KG1 (cell line): ENCODE measurements around the gene MAP3K12.

Experiments
- DNase-seq: peaks from one replicate; lab custom pipeline; 2025; lab: John Stamatoyannopoulos, UW

MAP3K12 gene

DNA sequence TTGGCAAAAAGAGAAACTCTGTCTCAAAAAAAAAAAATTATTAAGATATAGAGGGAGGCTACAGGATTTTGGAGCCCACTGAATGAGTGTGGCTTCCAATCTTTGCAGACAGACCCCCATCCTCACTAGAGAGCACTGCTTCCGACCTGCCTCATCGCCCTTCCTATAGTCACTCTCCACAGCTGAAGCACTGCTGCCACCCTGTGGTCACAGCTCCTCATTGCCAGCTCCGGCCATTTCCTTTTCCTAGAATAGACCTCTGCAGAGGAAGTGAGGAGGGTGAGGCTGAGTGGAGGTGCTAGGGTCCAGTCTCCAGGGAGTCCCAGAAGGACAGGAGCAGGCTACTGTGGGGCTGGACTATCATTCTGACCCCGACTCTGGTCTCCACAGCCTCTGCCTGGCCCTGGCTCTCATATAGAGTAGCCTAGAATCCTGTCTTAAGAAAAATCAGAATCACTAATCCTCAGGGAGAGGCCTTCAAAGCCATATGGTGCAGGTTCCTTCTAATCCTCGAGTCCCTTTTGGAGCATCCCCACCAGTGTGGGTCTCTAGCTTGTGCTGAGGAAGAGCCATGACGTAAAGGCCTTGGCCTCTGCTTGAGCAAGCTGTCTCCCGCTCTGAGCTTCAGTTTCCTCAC is 9.4 kb upstream of the MAP3K12 start:
- peak; percentile 25 for DNase-seq

DNA sequence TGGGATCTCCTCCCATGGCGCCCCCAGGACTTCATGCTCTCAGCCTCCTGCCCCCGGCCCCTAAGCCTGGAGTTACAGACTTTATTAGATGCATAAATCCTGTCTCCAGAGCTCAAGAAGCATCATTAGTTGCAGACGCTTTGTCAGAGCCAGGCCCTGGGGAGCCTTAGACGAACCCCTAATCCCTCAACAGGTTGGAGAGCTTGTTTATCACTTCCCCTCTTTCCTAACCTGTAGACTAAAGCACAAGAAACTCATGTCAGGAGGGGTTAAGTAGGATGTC is 8.3 kb upstream of the MAP3K12 start:
- DNase-seq = no peak

DNA sequence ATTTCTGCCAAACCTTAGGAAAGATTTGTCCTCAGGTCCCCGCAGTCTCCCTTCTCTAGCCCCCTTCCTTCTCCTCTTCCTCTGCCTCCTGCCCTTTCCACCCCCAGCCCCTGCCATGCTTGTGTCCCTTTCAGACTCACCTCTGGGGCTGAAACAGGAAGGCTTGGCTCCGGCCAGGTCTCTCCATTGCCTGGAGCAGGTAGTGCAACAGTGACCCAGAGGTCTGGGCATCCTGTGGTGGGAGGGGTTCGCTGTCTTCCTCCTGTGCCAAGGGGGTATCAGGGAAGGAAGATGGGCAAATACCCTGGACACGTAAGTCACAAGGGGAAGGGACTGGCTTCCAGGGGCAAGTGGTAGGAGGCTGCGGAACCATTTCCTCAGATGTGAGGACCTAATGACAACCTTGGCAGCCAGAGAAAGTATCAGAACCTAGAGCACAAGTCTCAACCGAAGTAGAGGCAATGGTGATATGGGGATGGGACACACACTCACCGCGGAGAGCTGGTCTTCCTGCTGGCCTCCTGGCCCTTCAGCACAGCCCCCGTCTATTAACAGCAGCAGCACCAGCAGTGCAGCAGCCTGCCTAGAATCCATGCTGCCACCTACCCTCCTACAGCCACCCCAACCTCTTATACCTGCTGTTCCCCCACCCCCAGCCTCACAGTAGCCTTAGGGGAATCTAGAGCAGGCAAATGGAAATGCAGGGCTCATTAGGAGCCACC is 7.8 kb upstream of the MAP3K12 start, which contains the start of gene NPFF:
TSS of gene NPFF (minus strand) at position 604 of the 722 bp plus-strand sequence. CDS start at position 594, 10 bp downstream.
- DNase-seq = no peak

DNA sequence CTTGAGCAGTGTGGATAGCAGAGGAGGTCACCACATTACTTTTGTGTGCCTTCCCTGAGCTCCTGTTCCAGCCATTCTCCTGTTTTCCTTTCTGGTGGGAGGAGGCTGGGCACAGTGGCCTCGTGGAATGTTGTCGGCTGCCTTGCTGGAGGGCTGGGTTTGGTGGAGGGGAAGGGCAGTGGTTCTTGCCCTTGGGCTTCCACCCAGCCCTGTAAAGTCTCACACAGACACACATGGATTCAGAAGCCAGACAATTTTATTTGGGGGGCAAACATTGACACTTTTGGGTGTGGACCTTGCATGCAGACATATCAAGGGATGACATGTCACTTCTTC is 7.2 kb upstream of the MAP3K12 start:
- no peak for DNase-seq

GRCh38 chr12:53505555-53506449 is 6.5 kb upstream of the MAP3K12 start:
- no peak for DNase-seq

DNA sequence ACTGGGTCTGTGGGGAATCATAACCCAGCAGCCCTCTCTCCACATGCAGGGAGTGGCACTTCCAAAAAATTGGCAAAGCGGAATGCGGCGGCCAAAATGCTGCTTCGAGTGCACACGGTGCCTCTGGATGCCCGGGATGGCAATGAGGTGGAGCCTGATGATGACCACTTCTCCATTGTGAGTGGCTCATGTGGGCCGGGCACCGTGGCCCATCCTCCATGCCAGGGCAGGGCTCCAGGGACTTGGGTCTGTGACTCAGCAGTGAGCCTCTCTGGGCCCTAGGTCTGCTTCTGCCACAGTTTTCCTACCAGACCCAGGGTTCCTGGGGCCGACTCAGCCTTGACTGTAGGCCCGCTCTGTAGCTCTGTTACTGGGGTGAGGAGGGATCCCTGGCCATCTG is 5.8 kb upstream of the MAP3K12 start:
- no peak for DNase-seq

GRCh38 chr12:53504004-53504920 is 5.0 kb upstream of the MAP3K12 start:
- DNase-seq = no peak

DNA sequence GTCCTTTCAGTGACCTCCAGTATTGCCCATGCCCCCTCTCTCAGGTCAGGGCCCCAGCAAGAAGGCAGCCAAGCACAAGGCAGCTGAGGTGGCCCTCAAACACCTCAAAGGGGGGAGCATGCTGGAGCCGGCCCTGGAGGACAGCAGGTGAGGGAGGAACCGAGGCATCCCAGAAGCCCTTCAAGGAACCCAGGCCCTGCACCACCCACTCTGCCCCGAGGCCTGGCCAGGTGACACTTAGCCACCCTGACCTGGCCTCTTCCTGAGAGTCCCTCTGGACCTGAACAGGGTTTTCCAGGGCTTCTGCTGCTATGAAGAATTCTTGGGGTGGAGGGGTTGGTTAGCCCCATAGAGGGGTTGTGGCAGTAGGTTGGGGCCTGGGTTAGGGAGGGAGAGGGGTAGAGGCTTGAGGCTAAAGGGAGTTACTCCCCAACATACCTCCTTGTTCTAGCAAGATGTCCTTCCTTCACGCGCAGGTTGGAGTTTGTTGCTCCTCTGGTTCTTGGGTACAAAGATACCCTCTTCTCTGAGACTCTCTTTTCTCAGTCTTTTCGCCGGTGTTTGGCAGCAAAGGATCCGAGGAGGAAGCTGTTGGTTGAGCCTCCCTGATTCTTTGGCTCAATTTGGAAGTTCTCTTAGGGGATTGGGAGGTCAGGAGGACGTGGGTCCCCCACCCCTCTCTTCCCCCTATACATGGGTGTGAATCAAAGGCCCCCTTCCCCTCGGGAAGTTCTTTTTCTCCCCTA is 3.9 kb upstream of the MAP3K12 start:
- DNase-seq = no peak

- no peak for DNase-seq
Observed at GRCh38 chr12:53502331-53502730, 3.1 kb upstream of the MAP3K12 start.

GRCh38 chr12:53501615-53502181 is 2.4 kb upstream of the MAP3K12 start:
- DNase-seq = no peak

- DNase-seq = peak; percentile 72
Observed at GRCh38 chr12:53500776-53501614, 1.7 kb upstream of the MAP3K12 start, which contains the start of gene TARBP2. Gene TARBP2 (plus strand): TSS chr12:53501283. CDS start chr12:53501409, 126 bp downstream.

GRCh38 chr12:53500142-53500775 is 1.0 kb upstream of the MAP3K12 start:
- no peak for DNase-seq

- DNase-seq = no peak
Observed at GRCh38 chr12:53498235-53498630, 1.0 kb downstream of the MAP3K12 start.

DNA sequence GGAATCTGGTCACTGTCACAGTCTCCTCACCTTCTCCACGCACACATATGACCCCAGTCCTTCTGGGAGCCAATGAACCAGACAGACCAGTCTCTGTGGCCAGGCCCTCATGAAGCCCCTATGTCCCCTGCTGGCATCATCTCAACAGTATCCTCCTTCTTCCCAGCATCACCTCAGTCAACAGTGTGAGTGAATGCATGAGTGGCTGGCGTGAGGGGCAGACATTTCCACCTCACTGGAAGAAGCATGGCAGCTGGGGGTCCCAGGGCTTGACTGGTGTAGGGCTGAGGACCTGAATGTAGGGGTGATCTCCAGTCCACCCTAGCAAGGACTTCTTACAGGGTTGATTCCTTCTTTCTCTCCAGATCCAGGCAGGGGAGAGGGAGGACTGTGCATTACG is 1.8 kb downstream of the MAP3K12 start:
- no peak for DNase-seq

- DNase-seq = no peak
Observed at GRCh38 chr12:53496752-53497032, 2.6 kb downstream of the MAP3K12 start.

DNA sequence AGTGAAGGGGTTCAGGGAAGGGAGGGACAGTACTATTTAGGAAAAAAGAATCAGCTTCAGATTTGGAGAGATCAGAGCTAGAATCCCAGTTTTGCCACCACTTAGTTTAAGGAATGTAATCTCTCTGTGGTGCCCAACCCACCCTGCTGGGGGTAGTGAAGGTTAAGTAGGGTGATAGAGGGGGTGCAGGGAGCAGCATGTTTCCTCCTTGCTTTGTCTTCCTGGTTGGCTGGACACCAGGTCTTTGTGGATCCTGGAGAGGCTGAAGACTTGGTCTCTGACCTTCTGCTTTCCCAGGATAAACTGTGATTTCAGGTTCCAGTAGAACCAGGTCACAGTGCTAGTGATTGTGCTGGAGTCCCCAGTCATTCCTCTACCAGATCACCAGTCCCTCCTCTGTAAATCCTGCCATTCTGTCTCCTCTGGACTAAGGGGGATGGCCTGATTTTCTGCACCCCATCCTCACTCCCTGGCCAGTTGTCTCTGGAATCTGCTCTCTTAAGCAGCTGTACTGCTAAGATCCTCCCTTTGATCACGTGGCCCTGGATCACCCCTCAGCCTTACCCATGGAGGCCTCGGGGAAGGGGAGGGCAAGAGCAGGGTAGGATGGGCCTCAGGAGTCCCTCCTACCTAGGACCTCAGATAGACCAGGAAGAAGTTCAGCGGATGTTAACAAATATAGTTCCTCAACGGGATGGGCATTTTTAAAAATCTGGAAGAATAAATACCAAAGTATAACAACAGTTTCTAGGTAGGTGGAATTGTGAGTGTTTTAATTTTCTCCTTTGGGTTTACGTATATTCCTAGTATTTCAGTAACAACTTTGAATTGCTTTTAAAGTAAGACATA is 3.1 kb downstream of the MAP3K12 start:
- no peak for DNase-seq

DNA sequence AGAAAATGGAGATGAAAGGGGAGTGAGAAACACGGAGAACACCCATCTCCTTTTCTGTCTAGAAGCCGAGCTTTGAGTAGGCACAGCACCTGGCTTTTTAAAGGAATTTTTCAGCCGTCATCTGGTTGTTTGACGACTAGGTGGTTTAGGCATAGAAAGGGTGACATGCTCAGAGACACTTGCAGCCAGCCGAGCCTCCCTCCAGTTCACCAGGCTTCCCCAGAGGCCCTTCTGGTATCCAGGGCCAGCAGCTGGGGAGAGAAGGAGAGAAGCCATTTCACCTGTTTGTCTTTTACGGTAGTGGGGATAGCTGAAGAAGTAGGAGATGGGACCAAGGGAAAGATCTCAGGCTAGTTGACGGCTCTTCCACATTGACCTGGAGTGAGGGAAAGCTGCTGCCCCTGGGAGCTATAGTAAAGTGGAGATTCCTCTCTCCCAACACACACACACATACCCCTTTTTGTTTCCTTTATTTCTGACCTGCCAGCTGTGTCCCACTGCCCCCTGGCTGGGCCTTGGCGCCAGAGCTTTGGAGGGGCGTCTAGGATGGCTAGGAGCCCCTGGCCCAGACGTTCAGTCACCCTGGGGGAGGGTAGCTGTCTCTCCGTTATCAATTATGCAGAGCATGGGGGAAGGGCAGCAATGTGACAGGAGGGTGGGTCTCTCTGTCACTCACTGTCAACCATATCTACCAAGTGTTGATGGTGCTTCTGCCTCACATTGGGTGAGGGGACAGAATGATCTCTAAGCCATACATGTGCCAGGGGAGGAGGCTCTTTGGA is 5.5 kb downstream of the MAP3K12 start:
- no peak for DNase-seq
